Measurements from ENCODE around the gene KRT20. TPM values are rescaled to one million over a fixed set of nuclear protein-coding genes. Genes with fewer than 3 reads are reported as not detected.
A peak's percentile ranks its signal among the peaks of the same experiment; 100 is the strongest.

Gene KRT20
- total and polyA plus RNA-seq, 9 of the 15 experiments (the other 6 are each of a cell fraction or from before 2014, with no cell fraction given), result 0.44 TPM; not detected in 8

GRCh38 chr17:40830085-40830776, 54.8 kb downstream of the KRT20 start (continued):
- no peak for TF ChIP-seq ZNF655 (CRISPR knock-in tag; IDR thresholded peaks at IDR 0.05)
- TF ChIP-seq ADNP (tag; IDR thresholded peaks at IDR 0.05), result peak; percentile 73
- TF ChIP-seq, protein P1, sequence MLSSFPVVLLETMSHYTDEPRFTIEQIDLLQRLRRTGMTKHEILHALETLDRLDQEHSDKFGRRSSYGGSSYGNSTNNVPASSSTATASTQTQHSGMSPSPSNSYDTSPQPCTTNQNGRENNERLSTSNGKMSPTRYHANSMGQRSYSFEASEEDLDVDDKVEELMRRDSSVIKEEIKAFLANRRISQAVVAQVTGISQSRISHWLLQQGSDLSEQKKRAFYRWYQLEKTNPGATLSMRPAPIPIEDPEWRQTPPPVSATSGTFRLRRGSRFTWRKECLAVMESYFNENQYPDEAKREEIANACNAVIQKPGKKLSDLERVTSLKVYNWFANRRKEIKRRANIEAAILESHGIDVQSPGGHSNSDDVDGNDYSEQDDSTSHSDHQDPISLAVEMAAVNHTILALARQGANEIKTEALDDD (IDR thresholded peaks at IDR 0.05), result peak; percentile 31; the same call in 1 of the 2 replicates
- 0 out of 2 replicates have a peak, but pooled peaks have one; percentile 58 for TF ChIP-seq SMARCA5 (IDR thresholded peaks at IDR 0.05)
- TF ChIP-seq XRCC3 (IDR thresholded peaks at IDR 0.05), result 0 out of 2 replicates have a peak, but pooled peaks have one; percentile 36
- peak in 1 of 2 experiments; percentile 15; a peak in 1 of 3 replicates for TF ChIP-seq CBX3 (IDR thresholded peaks at IDR 0.05; ENCODE audit: borderline replicate concordance in 1 of 2, low read length in 2 of 2)
- peak; percentile 92 for TF ChIP-seq BCOR (IDR thresholded peaks at IDR 0.05)

DNA sequence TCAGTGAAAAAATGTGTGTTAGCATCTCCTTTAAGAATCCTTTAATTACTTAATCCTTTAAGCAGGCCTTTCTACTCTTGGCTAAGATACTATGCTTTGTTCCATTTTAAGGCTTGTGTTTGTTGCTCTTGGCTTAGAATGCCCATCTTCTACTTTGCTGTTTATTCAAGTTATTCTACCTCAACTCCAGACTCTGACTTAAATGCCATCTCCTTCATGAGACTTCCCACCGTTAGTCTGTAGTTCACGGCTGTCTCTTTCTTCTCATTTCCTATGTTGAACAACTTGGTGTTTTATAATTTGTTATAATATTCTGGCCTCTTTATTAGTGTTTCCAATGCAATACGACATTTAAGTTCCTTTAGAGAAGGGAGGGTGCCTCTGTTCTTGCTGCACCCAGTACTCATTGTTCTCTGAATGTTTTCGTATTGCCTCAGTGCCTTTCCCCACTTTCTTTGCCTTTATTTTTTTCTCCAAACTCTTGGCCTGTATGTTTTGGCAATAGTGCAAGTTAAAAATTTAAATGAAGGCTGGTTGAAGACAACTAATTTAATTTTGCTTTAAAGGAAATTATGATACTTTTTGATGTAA, 56.5 kb downstream of the KRT20 start:
- Histone ChIP-seq H3K9ac (ENCODE audit: insufficient read depth in 1 of 2, low read depth in 2 of 2, low read length in 2 of 2) (peak overlapping the region in 1 of 2 experiments; percentile 88; a peak in 2 of 4 replicates), H3K4me2 (ENCODE audit: insufficient read depth, low read length) (peak overlapping the region; percentile 81), H3K27ac (ENCODE audit: extremely low read depth, low read depth, low read length) (peak overlapping the region; percentile 88), H3K9me3 (replicated peaks; ENCODE audit: control insufficient read depth, insufficient read depth, low read depth, low read length) (no peaks in the 10 kb centered on the region), H3K4me1 (replicated peaks in 1 of 2; ENCODE audit: control insufficient read depth in 2 of 2, insufficient read depth in 2 of 2, low read length in 2 of 2) (peaks cover 22 to 47% of the 10 kb centered on the region in 2 experiments), H2AFZ (ENCODE audit: low read depth, low read length) (peak overlapping the region; percentile 35), H3K36me3 (ENCODE audit: control insufficient read depth, insufficient read depth, low read length) (peaks cover 16% of the 10 kb centered on the region), H3K79me2 (ENCODE audit: control insufficient read depth, insufficient read depth, low read length) (peaks cover 66% of the 10 kb centered on the region), H4K20me1 (replicated peaks; ENCODE audit: control insufficient read depth, insufficient read depth, low read length) (no peaks in the 10 kb centered on the region), H3K9me1 (ENCODE audit: control insufficient read depth, insufficient read depth, low read length) (no peaks in the 10 kb centered on the region), H3K4me3 (peak overlapping the region; percentile 27), H3K27me3 (ENCODE audit: control insufficient read depth in 2 of 2, insufficient read depth in 2 of 2, low read length in 2 of 2) (no peaks in the 10 kb centered on the region)
- in situ Hi-C loops (cut with MboI), result no loop called here
- DNase-seq (ENCODE audit: extremely low read depth in 1 of 4, low spot score in 3 of 4) (no peak), ATAC-seq (peak; percentile 12), FAIRE-seq (no peak)
- ChIA-PET POLR2A (interaction anchor here (0.6 to 1.7 kb wide), 7 partner anchors 8 to 1461 kb away, joined by 3 to 14 read pairs (median 4); no protein-coding TSS in a partner anchor), CTCF (ENCODE audit: low intra/inter-chr PET ratio) (no interaction called here)
- intact Hi-C loops (cut with micrococcal nuclease), result loop anchor here (1.0 kb wide), 1 partner anchor 8 kb away; no protein-coding TSS in a partner anchor
- BruUV-seq (replicated peaks), result TSS peak; percentile 65
- WGBS (ENCODE audit: insufficient coverage, low coverage, missing lambda C conversion rate), result 12% methylated on average over 4 of the region's 4 CpGs
- TF ChIP-seq TAF9B (IDR thresholded peaks at IDR 0.05; ENCODE audit: partially characterized antibody) (no peak), ZNF134 (CRISPR knock-in tag; conservative IDR thresholded peaks at IDR 0.05) (no peak), HMG20B (CRISPR knock-in tag; IDR thresholded peaks at IDR 0.05) (no peak), ZNF511 (CRISPR knock-in tag; IDR thresholded peaks at IDR 0.05) (no peak), NFRKB (IDR thresholded peaks at IDR 0.05; ENCODE audit: low read depth) (peak; percentile 63; the same call in 1 of the 2 replicates), ATF2 (CRISPR knock-in tag; IDR thresholded peaks at IDR 0.05) (no peak), EHMT2 (IDR thresholded peaks at IDR 0.05) (no peak), TRIM24 (IDR thresholded peaks at IDR 0.05) (no peak), SUPT5H (IDR thresholded peaks at IDR 0.05) (no peak), HNRNPH1 (optimal IDR thresholded peaks at IDR 0.05; ENCODE audit: low read depth, low read length) (no peak)
